MCF 10A (cell line): ENCODE results near the gene ADGRL3. TPM values are rescaled to one million over a fixed set of nuclear protein-coding genes. Genes with fewer than 3 reads are reported as not detected.

Source experiments
- BruUV-seq: library from RNA; stranded (reverse); fragments of 400-500 nt; replicated peaks from 2 replicates; lab custom pipeline; 2021; lab: Mats Ljungman, UMichigan
- CTCF ChIA-PET: fragments of 300-600 bp; sonication (Branson Sonifier 250); formaldehyde crosslinking; extraction: SDS; loops from one replicate; lab custom pipeline; 2021; ENCODE audit warnings: antibody characterized with exemption, inconsistent platforms; lab: Yijun Ruan, JAX
- POLR2A ChIA-PET: fragments of 300-600, 350-650 bp; sonication (Branson Sonifier 250); formaldehyde crosslinking; extraction: SDS; loops from one replicate; lab custom pipeline; 2020; ENCODE audit warnings: antibody characterized with exemption, inconsistent platforms; lab: Yijun Ruan, JAX
- DNase-seq: peaks from one replicate; pipeline ENCODE4 v3.0.0-alpha.2; 2018; ENCODE audit not compliant: unreplicated experiment
- H3K27ac Mint-ChIP-seq: one replicate; pipeline ENCODE4 v1.8.0; 2022; ENCODE audit warnings: mild to moderate bottlenecking, low read depth, mixed read lengths; ENCODE audit not compliant: unreplicated experiment
- H3K27me3 Mint-ChIP-seq: one replicate; pipeline ENCODE4 v1.8.0; 2022; ENCODE audit warnings: mixed read lengths; ENCODE audit not compliant: insufficient read depth, unreplicated experiment
- H3K36me3 Mint-ChIP-seq: one replicate; pipeline ENCODE4 v1.8.0; 2022; ENCODE audit warnings: mild to moderate bottlenecking, moderate library complexity, mixed read lengths; ENCODE audit not compliant: insufficient read depth, unreplicated experiment
- H3K4me1 Mint-ChIP-seq: one replicate; pipeline ENCODE4 v1.8.0; 2022; ENCODE audit warnings: mixed read lengths; ENCODE audit not compliant: insufficient read depth, unreplicated experiment
- H3K4me3 Mint-ChIP-seq: one replicate; pipeline ENCODE4 v1.8.0; 2022; ENCODE audit warnings: mild to moderate bottlenecking, moderate library complexity, mixed read lengths; ENCODE audit not compliant: unreplicated experiment
- H3K9me3 Mint-ChIP-seq: one replicate; pipeline ENCODE4 v1.8.0; 2022; ENCODE audit warnings: mixed read lengths; ENCODE audit not compliant: unreplicated experiment
- CTCF ChIP-seq: fragments of 200-600 bp; IDR thresholded peaks from one replicate; pipeline ENCODE4 v1.8.0; 2022; ENCODE audit warnings: antibody characterized with exemption, mild to moderate bottlenecking; ENCODE audit not compliant: unreplicated experiment
- intact Hi-C: fragments of 100-400 bp; cut with micrococcal nuclease; formaldehyde crosslinking; loops from 2 replicates; pipeline ENCODE4 v1.14.1; 2022
- total RNA-seq: library from RNA; stranded (reverse); gene quantifications from 2 replicates; pipeline ENCODE4 v1.2.3, GENCODE V29; 2022

Gene ADGRL3
- total RNA-seq, 1 experiment from 2014 or later: 3.6 TPM

GRCh38 chr4:61239250-61239649 lies 39.1 kb downstream of the ADGRL3 start:
- Mint-ChIP-seq H3K9me3 (no peaks in the 10 kb centered on the region), H3K27me3 (no peaks in the 10 kb centered on the region), H3K36me3 (no peaks in the 10 kb centered on the region), H3K4me3 (no peak overlapping the region), H3K4me1 (no peaks in the 10 kb centered on the region), H3K27ac (no peak overlapping the region)
- no peak for DNase-seq
- POLR2A ChIA-PET: no interaction called here
- no peak for TF ChIP-seq CTCF
- no TSS peak for BruUV-seq
- CTCF ChIA-PET: no interaction called here
- intact Hi-C loops: no loop called here

GRCh38 chr4:61243962-61244361 lies 43.8 kb downstream of the ADGRL3 start:
- Mint-ChIP-seq H3K9me3 (no peaks in the 10 kb centered on the region), H3K36me3 (no peaks in the 10 kb centered on the region), H3K4me3 (no peak overlapping the region), H3K27ac (no peak overlapping the region), H3K27me3 (no peaks in the 10 kb centered on the region), H3K4me1 (peaks cover 6% of the 10 kb centered on the region)
- intact Hi-C loops: no loop called here
- CTCF ChIA-PET: no interaction called here
- no peak for DNase-seq
- BruUV-seq: no TSS peak
- no peak for TF ChIP-seq CTCF
- POLR2A ChIA-PET: no interaction called here

GRCh38 chr4:61245069-61245714 lies 45.1 kb downstream of the ADGRL3 start:
- H3K4me1 Mint-ChIP-seq: peaks cover 6% of the 10 kb centered on the region
- no peaks in the 10 kb centered on the region for H3K9me3 Mint-ChIP-seq
- H3K36me3 Mint-ChIP-seq: no peaks in the 10 kb centered on the region
- DNase-seq: no peak
- no peak overlapping the region for H3K27ac Mint-ChIP-seq
- no TSS peak for BruUV-seq
- ChIA-PET CTCF (interaction anchor here (0.7 kb wide), 1 partner anchor 298 kb away, joined by 3 read pairs; no protein-coding TSS in a partner anchor), POLR2A (no interaction called here)
- intact Hi-C loops: no loop called here
- H3K4me3 Mint-ChIP-seq: no peak overlapping the region
- no peaks in the 10 kb centered on the region for H3K27me3 Mint-ChIP-seq
- TF ChIP-seq CTCF: no peak

- ChIA-PET CTCF (interaction anchor here (0.7 kb wide), 1 partner anchor 297 kb away, joined by 3 read pairs; no protein-coding TSS in a partner anchor), POLR2A (interaction anchor here (0.6 kb wide), 1 partner anchor 74 kb away, joined by 3 read pairs; no protein-coding TSS in a partner anchor)
- TF ChIP-seq CTCF: no peak
- Mint-ChIP-seq H3K4me1 (peaks cover 6% of the 10 kb centered on the region), H3K27me3 (no peaks in the 10 kb centered on the region), H3K4me3 (no peak overlapping the region), H3K36me3 (no peaks in the 10 kb centered on the region), H3K27ac (no peak overlapping the region), H3K9me3 (no peaks in the 10 kb centered on the region)
- no peak for DNase-seq
- no TSS peak for BruUV-seq
- intact Hi-C loops: no loop called here
Measured at GRCh38 chr4:61246034-61246433, 45.9 kb downstream of the ADGRL3 start.
